HepG2 (cell line): ENCODE data around the gene KDM8. TPM values are rescaled to one million over a fixed set of nuclear protein-coding genes. Genes with fewer than 3 reads are reported as not detected.

ENCODE experiments used
- ATF2 ChIP-seq: sonication (generic); formaldehyde crosslinking; IDR thresholded peaks from 2 replicates; pipeline ENCODE4 v1.4.0; 2020; ENCODE audit warnings: missing genetic modification reagents
- ERF ChIP-seq: IDR thresholded peaks from 2 replicates; pipeline ENCODE4 v1.6.1; 2018; ENCODE audit warnings: missing biosample characterization, missing genetic modification reagents
- FOXP4 ChIP-seq: sonication (generic); formaldehyde crosslinking; IDR thresholded peaks from 2 replicates; pipeline ENCODE4 v1.4.0; 2020; ENCODE audit warnings: missing genetic modification reagents
- HBP1 ChIP-seq: IDR thresholded peaks from 2 replicates; pipeline ENCODE4 v1.6.1; 2016; ENCODE audit warnings: low read depth, control low read depth
- JUN ChIP-seq: sonication (generic); formaldehyde crosslinking; IDR thresholded peaks from 2 replicates; pipeline ENCODE4 v1.4.0; 2020; ENCODE audit warnings: mild to moderate bottlenecking, missing genetic modification reagents
- NFIC ChIP-seq: IDR thresholded peaks from 2 replicates; pipeline ENCODE4 v1.6.1; 2012; ENCODE audit warnings: mild to moderate bottlenecking, low read length, inconsistent platforms
- ONECUT2 ChIP-seq: sonication (generic); formaldehyde crosslinking; IDR thresholded peaks from 2 replicates; pipeline ENCODE4 v1.4.0; 2020; ENCODE audit warnings: missing genetic modification reagents
- PBX3 ChIP-seq: sonication (generic); formaldehyde crosslinking; IDR thresholded peaks from 2 replicates; pipeline ENCODE4 v1.8.1; 2023; ENCODE audit warnings: missing genetic modification reagents, inconsistent platforms, borderline replicate concordance
- PLRG1 ChIP-seq: fragments of 450-650 bp; conservative IDR thresholded peaks from 2 replicates; pipeline ENCODE4 v1.6.1; 2016
- RFX3 ChIP-seq: IDR thresholded peaks from 2 replicates; pipeline ENCODE4 v1.6.1; 2016; ENCODE audit warnings: missing biosample characterization, missing genetic modification reagents
- TGIF2 ChIP-seq: IDR thresholded peaks from 2 replicates; pipeline ENCODE4 v1.6.1; 2016; ENCODE audit warnings: control low read depth, missing compliant biosample characterization
- USF2 ChIP-seq, 2 experiments: sonication (generic) in 1 of 2; formaldehyde crosslinking in 1 of 2; IDR thresholded peaks; 2 replicates each; pipeline versions ENCODE4 v1.5.1 to v1.6.1; 2011 to 2020; ENCODE audit warnings: borderline replicate concordance in 1 of 2, low read depth in 1 of 2, low read length in 1 of 2, mild to moderate bottlenecking in 1 of 2, missing genetic modification reagents in 1 of 2, moderate library complexity in 1 of 2
- ZBTB33 ChIP-seq: sonication (generic); formaldehyde crosslinking; IDR thresholded peaks from 2 replicates; pipeline ENCODE4 v1.4.0; 2020; ENCODE audit warnings: missing genetic modification reagents
- ZBTB4 ChIP-seq: sonication (generic); formaldehyde crosslinking; IDR thresholded peaks from 2 replicates; pipeline ENCODE4 v1.4.0; 2020; ENCODE audit warnings: missing genetic modification reagents, mild to moderate bottlenecking, borderline replicate concordance
- ZNF292 ChIP-seq: sonication (generic); formaldehyde crosslinking; IDR thresholded peaks from 2 replicates; pipeline ENCODE4 v1.8.1; 2022; ENCODE audit warnings: mild to moderate bottlenecking, low read depth, missing genetic modification reagents, borderline replicate concordance
- polyA plus RNA-seq, 8 experiments: library from polyadenylated mRNA; depleted of rRNA in 3 of 8; stranded (reverse) in 7 of 8; unstranded in 1 of 8; fragments of >200 nt; fragmentation: Illumina TruSeq in 4 of 8; extraction: Trizol in 4 of 8; gene quantifications; 2 replicates each; pipeline versions ENCODE4 v1.2.1 to v1.2.3, GENCODE V29; 2011 to 2016; ENCODE audit warnings: low read depth in 4 of 8, missing spikeins in 1 of 8, mixed read lengths in 1 of 8; ENCODE audit not compliant: insufficient read depth in 1 of 8
- total RNA-seq, 5 experiments: library from RNA; depleted of rRNA; stranded (reverse); fragments of >200 nt; fragmentation: Illumina TruSeq; extraction: Trizol; gene quantifications; 2 replicates each; pipeline ENCODE4 v1.2.3, GENCODE V29; 2016; ENCODE audit warnings: low read depth in 1 of 5

The KDM8 gene
- total and polyA plus RNA-seq, 2 of the 13 experiments (the other 11 are each of a cell fraction or from before 2014, with no cell fraction given): 3.3 to 8.6 TPM

GRCh38 chr16:27264151-27264550, 60.8 kb downstream of the KDM8 start (continued):
- peak; percentile 48; the same call in 1 of the 2 replicates for TF ChIP-seq ATF2 (CRISPR knock-in tag)
- TF ChIP-seq PBX3: no peak
- TF ChIP-seq FOXP4 (CRISPR knock-in tag): peak; percentile 51; the same call in 1 of the 2 replicates
- peak; percentile 55; the same call in 1 of the 2 replicates for TF ChIP-seq ERF (CRISPR knock-in tag)
- no peak for TF ChIP-seq PLRG1
- TF ChIP-seq HBP1 (CRISPR knock-in tag): 0 out of 2 replicates have a peak, but pooled peaks have one; percentile 47
- no peak for TF ChIP-seq USF2 (IDR thresholded peaks at IDR 0.05; ENCODE audit: low read depth, low read length)
- no peak for TF ChIP-seq USF2 (CRISPR knock-in tag; IDR thresholded peaks at IDR 0.05; ENCODE audit: borderline replicate concordance)
- TF ChIP-seq TGIF2: peak; percentile 27; the same call in 1 of the 2 replicates
- TF ChIP-seq JUN: peak; percentile 75
- TF ChIP-seq RFX3 (CRISPR knock-in tag): no peak
- TF ChIP-seq ZBTB33 (CRISPR knock-in tag): peak; percentile 18; the same call in 1 of the 2 replicates
- no peak for TF ChIP-seq ZBTB4 (CRISPR knock-in tag)
- no peak for TF ChIP-seq ONECUT2
- 0 out of 2 replicates have a peak, but pooled peaks have one; percentile 20 for TF ChIP-seq ZNF292
- TF ChIP-seq NFIC: 0 out of 2 replicates have a peak, but pooled peaks have one; percentile 23
